H1 (cell line): ENCODE data around the gene KCNK3. TPM values are rescaled to one million over a fixed set of nuclear protein-coding genes. Genes with fewer than 3 reads are reported as not detected.

Experiments used
- CTCF ChIA-PET: fragments of 300-600 bp; sonication (Branson Sonifier 250); formaldehyde crosslinking; loops from one replicate; lab custom pipeline; 2021; ENCODE audit not compliant: partially characterized antibody; lab: Charles Lee
- POLR2A ChIA-PET: fragments of 300-600 bp; sonication (Branson Sonifier 250); formaldehyde crosslinking; loops from one replicate; lab custom pipeline; 2021; ENCODE audit warnings: inconsistent platforms; ENCODE audit not compliant: partially characterized antibody; lab: Charles Lee
- DNase-seq, 2 experiments: peaks; one replicate each; pipeline versions ENCODE4 v3.0.0 to v3.0.0-alpha.2; 2010 to 2022; ENCODE audit warnings: low spot score in 2 of 2, low read depth in 1 of 2, mixed read lengths in 1 of 2
- FAIRE-seq: peaks from 2 replicates; lab custom pipeline; 2011; peaks lifted over from hg19 to GRCh38; lab: Jason Lieb, UNC
- H2AFZ ChIP-seq: 2 replicates; pipeline ENCODE4 v1.8.1; 2012; ENCODE audit warnings: low read length, inconsistent platforms
- H2AK5ac ChIP-seq: 2 replicates; pipeline ENCODE4 v1.6.1; 2013; ENCODE audit warnings: low read depth, low read length
- H2BK120ac ChIP-seq: replicated peaks from 2 replicates; pipeline ENCODE3; 2013; ENCODE audit warnings: low read depth, low read length, inconsistent platforms
- H2BK12ac ChIP-seq: 2 replicates; pipeline ENCODE4 v1.6.1; 2013; ENCODE audit warnings: low read depth, low read length
- H2BK15ac ChIP-seq: 2 replicates; pipeline ENCODE4 v1.6.1; 2013; ENCODE audit warnings: low read length
- H2BK20ac ChIP-seq: 2 replicates; pipeline ENCODE4 v1.6.1; 2013; ENCODE audit warnings: low read length
- H2BK5ac ChIP-seq: 2 replicates; pipeline ENCODE4 v1.6.1; 2013; ENCODE audit warnings: low read depth, low read length
- H3K14ac ChIP-seq: 2 replicates; pipeline ENCODE4 v1.6.1; 2013; ENCODE audit warnings: inconsistent platforms; ENCODE audit not compliant: insufficient read length
- H3K18ac ChIP-seq: 2 replicates; pipeline ENCODE4 v1.6.1; 2013; ENCODE audit warnings: low read length; ENCODE audit errors: extremely low read depth
- H3K23ac ChIP-seq: 2 replicates; pipeline ENCODE4 v1.6.1; 2013; ENCODE audit warnings: inconsistent platforms; ENCODE audit not compliant: insufficient read length
- H3K23me2 ChIP-seq: 2 replicates; pipeline ENCODE4 v1.6.1; 2013; ENCODE audit warnings: low read depth, low read length
- H3K27ac ChIP-seq: 2 replicates; pipeline ENCODE4 v1.6.1; 2011; ENCODE audit warnings: low read depth, low read length, inconsistent platforms
- H3K27me3 ChIP-seq, 4 experiments: replicated peaks in 1 of 4; 1 replicate in 1 of 4; 2 replicates in 3 of 4; pipeline versions ENCODE4 v1.6.1 to v1.8.1; 2011 to 2013; ENCODE audit warnings: low read length in 3 of 4, mild to moderate bottlenecking in 3 of 4, inconsistent platforms in 2 of 4, mixed read lengths in 2 of 4, moderate library complexity in 1 of 4; ENCODE audit not compliant: control insufficient read depth in 3 of 4, insufficient read depth in 3 of 4; ENCODE audit errors: extremely low read depth in 1 of 4
- H3K36me3 ChIP-seq, 4 experiments: 2 replicates each; pipeline versions ENCODE4 v1.6.1 to v1.8.1; 2011 to 2013; ENCODE audit warnings: mild to moderate bottlenecking in 4 of 4, low read length in 3 of 4, moderate library complexity in 2 of 4, control low read depth in 1 of 4, inconsistent platforms in 1 of 4; ENCODE audit not compliant: insufficient read depth in 4 of 4, control insufficient read depth in 2 of 4
- H3K4ac ChIP-seq: replicated peaks from 2 replicates; pipeline ENCODE3; 2013; ENCODE audit warnings: low read length, low read depth, mixed read lengths, inconsistent platforms; ENCODE audit not compliant: insufficient read length
- H3K4me1 ChIP-seq, 4 experiments: replicated peaks in 1 of 4; 1 replicate in 1 of 4; 2 replicates in 3 of 4; pipeline versions ENCODE4 v1.6.1 to v1.8.1; 2011 to 2013; ENCODE audit warnings: low read length in 3 of 4, inconsistent platforms in 2 of 4, mixed read lengths in 1 of 4; ENCODE audit not compliant: insufficient read depth in 4 of 4, control insufficient read depth in 3 of 4
- H3K4me2 ChIP-seq, 2 experiments: 2 replicates each; pipeline versions ENCODE4 v1.6.1 to v1.8.1; 2011 to 2013; ENCODE audit warnings: low read depth in 2 of 2, low read length in 2 of 2, control low read depth in 1 of 2, inconsistent platforms in 1 of 2, mild to moderate bottlenecking in 1 of 2; ENCODE audit not compliant: insufficient read depth in 1 of 2
- H3K4me3 ChIP-seq, 4 experiments: fragments of 200-600, 300-600 bp in 1 of 4; sonication (generic), shearing (Covaris generic), sonication (Bioruptor Twin) in 1 of 4; 2 replicates each; pipeline versions ENCODE4 v1.5.1 to v1.8.1; 2011 to 2016; ENCODE audit warnings: low read length in 4 of 4, low read depth in 3 of 4, control low read depth in 2 of 4, inconsistent platforms in 2 of 4, mild to moderate bottlenecking in 2 of 4, mixed read lengths in 1 of 4, moderate library complexity in 1 of 4; ENCODE audit not compliant: insufficient read depth in 2 of 4; ENCODE audit errors: extremely low read depth in 1 of 4
- H3K56ac ChIP-seq: replicated peaks from 2 replicates; pipeline ENCODE3; 2013; ENCODE audit warnings: low read depth, mild to moderate bottlenecking, mixed read lengths, low read length, inconsistent platforms; ENCODE audit not compliant: insufficient read length
- H3K79me1 ChIP-seq: 2 replicates; pipeline ENCODE4 v1.6.1; 2013; ENCODE audit warnings: low read depth, low read length, control low read depth
- H3K79me2 ChIP-seq, 2 experiments: 2 replicates each; pipeline versions ENCODE4 v1.6.1 to v1.8.1; 2012 to 2013; ENCODE audit warnings: low read length in 2 of 2, mild to moderate bottlenecking in 2 of 2, inconsistent platforms in 1 of 2; ENCODE audit not compliant: insufficient read depth in 2 of 2, control insufficient read depth in 1 of 2
- H3K9ac ChIP-seq, 4 experiments: replicated peaks in 1 of 4; 1 replicate in 1 of 4; 2 replicates in 3 of 4; pipeline versions ENCODE4 v1.6.1 to v1.8.1; 2011 to 2013; ENCODE audit warnings: low read depth in 3 of 4, low read length in 3 of 4, control low read depth in 2 of 4, mild to moderate bottlenecking in 2 of 4, moderate library complexity in 2 of 4, inconsistent platforms in 1 of 4; ENCODE audit errors: extremely low read depth in 1 of 4
- H3K9me3 ChIP-seq, 2 experiments: 2 replicates each; pipeline versions ENCODE4 v1.6.1 to v1.8.1; 2012 to 2013; ENCODE audit warnings: mild to moderate bottlenecking in 2 of 2, moderate library complexity in 2 of 2, control low read depth in 1 of 2, inconsistent platforms in 1 of 2, low read depth in 1 of 2, low read length in 1 of 2, mixed read lengths in 1 of 2; ENCODE audit not compliant: insufficient read depth in 2 of 2
- H4K20me1 ChIP-seq, 2 experiments: replicated peaks in 1 of 2; 2 replicates each; pipeline versions ENCODE3 to v1.8.1; 2011 to 2013; ENCODE audit warnings: inconsistent platforms in 2 of 2, low read length in 2 of 2, mild to moderate bottlenecking in 1 of 2; ENCODE audit not compliant: insufficient read depth in 2 of 2, control insufficient read depth in 1 of 2
- H4K5ac ChIP-seq: 2 replicates; pipeline ENCODE4 v1.6.1; 2013; ENCODE audit warnings: low read length, low read depth, mixed read lengths, inconsistent platforms; ENCODE audit not compliant: insufficient read length
- H4K8ac ChIP-seq: 2 replicates; pipeline ENCODE4 v1.8.0; 2013; ENCODE audit warnings: mild to moderate bottlenecking, moderate library complexity, low read length, inconsistent platforms; ENCODE audit not compliant: insufficient read depth; ENCODE audit errors: extremely low read depth
- H4K91ac ChIP-seq: replicated peaks from 2 replicates; pipeline ENCODE3; 2013; ENCODE audit warnings: low read length, mixed read lengths, inconsistent platforms; ENCODE audit not compliant: insufficient read length
- ASH2L ChIP-seq: fragments of 200-600, 300-600 bp; sonication (generic); IDR thresholded peaks from one replicate; pipeline ENCODE4 v1.7.1; 2017; ENCODE audit warnings: low read length
- CEBPB ChIP-seq: IDR thresholded peaks from 2 replicates; pipeline ENCODE4 v1.6.1; 2012; ENCODE audit warnings: low read depth, low read length
- GABPA ChIP-seq: IDR thresholded peaks from 2 replicates; pipeline ENCODE4 v1.6.1; 2011; ENCODE audit warnings: mild to moderate bottlenecking, low read length, moderate library complexity, borderline replicate concordance; ENCODE audit not compliant: insufficient read depth
- HDAC2 ChIP-seq, 2 experiments: fragments of 300-600 bp in 1 of 2; sonication (generic) in 1 of 2; IDR thresholded peaks; 2 replicates each; pipeline ENCODE4 v1.6.1; 2011 to 2012; ENCODE audit warnings: low read depth in 2 of 2, low read length in 2 of 2, mild to moderate bottlenecking in 2 of 2, moderate library complexity in 2 of 2, borderline replicate concordance in 1 of 2, inconsistent platforms in 1 of 2
- KDM1A ChIP-seq: fragments of 200-600, 300-600 bp; sonication (generic); IDR thresholded peaks from 2 replicates; pipeline ENCODE4 v1.7.1; 2016; ENCODE audit warnings: mild to moderate bottlenecking, low read length, borderline replicate concordance
- RBBP5 ChIP-seq: IDR thresholded peaks from 2 replicates; pipeline ENCODE4 v1.7.1; 2012; ENCODE audit warnings: low read depth, mild to moderate bottlenecking, inconsistent platforms, low read length, moderate library complexity, borderline replicate concordance
- SRF ChIP-seq: IDR thresholded peaks from 2 replicates; pipeline ENCODE4 v1.6.1; 2011; ENCODE audit warnings: mild to moderate bottlenecking, low read depth, low read length, moderate library complexity
- TBP ChIP-seq: IDR thresholded peaks from 2 replicates; pipeline ENCODE4 v1.6.1; 2011; ENCODE audit warnings: low read depth, low read length, improper control_type of control experiment
- WGBS, 2 experiments: shearing (Covaris generic) in 1 of 2; methylation state at CpG; one replicate each; pipeline versions ENCODE4 v1.1.6 to v1.1.7; 2013 to 2015; ENCODE audit warnings: low lambda C conversion rate in 2 of 2, mixed read lengths in 2 of 2, inconsistent platforms in 1 of 2, low coverage in 1 of 2, missing lambda C conversion rate in 1 of 2; ENCODE audit not compliant: insufficient replicate concordance in 2 of 2, insufficient coverage in 1 of 2, insufficient read length in 1 of 2; ENCODE audit errors: extremely low coverage in 1 of 2, missing lambda C conversion rate in 1 of 2; 5-methylcytosine and 5-hydroxymethylcytosine counted together
- polyA plus RNA-seq, 7 experiments: library from polyadenylated mRNA; depleted of rRNA in 3 of 7; stranded (reverse) in 5 of 7; unstranded in 2 of 7; fragments of >200 nt in 5 of 7; fragments of 200-250 nt in 2 of 7; gene quantifications; 1 replicate in 5 of 7; 2 replicates in 1 of 7; 4 replicates in 1 of 7; pipeline versions ENCODE4 v1.2.1 to v1.2.3, GENCODE V29; 2011 to 2013; ENCODE audit warnings: missing spikeins in 2 of 7, mixed read lengths in 2 of 7
- total RNA-seq: library from RNA; stranded (reverse); fragmentation: NEBNext Ultra II Directional; extraction: Animal tissue kit (Norgen Biotek cat#: 25700); gene quantifications from 2 replicates; pipeline ENCODE4 v1.2.1, GENCODE V29; 2021
- TF ChIP-seq, protein P1 (sequence below), 3 experiments: IDR thresholded peaks; 1 replicate in 2 of 3; 2 replicates in 1 of 3; pipeline versions ENCODE4 v1.5.1 to v1.6.1; 2011; ENCODE audit warnings: low read length in 3 of 3, mild to moderate bottlenecking in 3 of 3, inconsistent platforms in 2 of 3, low read depth in 1 of 3, moderate library complexity in 1 of 3; ENCODE audit not compliant: insufficient read depth in 1 of 3; ENCODE audit errors: control extremely low read depth in 1 of 3

KCNK3 gene
- total and polyA plus RNA-seq, 2 of the 8 experiments (the other 6 are each of a cell fraction or from before 2014, with no cell fraction given) = 0.29 to 0.30 TPM

DNA sequence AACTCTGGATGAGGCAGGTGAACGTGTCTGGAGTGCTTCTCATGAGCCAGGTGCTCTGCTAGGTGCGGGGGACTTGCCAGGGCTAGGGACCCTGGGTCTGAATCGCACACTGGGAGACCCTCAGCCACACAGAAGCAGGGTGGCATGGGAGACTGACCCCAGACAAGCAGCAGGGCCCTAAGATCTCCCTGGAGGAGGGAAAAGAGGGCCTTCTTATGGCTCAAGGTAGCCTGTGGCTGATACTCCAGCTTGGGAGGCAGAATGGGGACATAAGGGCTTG lies 38.5 kb upstream of the KCNK3 start:
- no peak overlapping the region for H2BK15ac ChIP-seq
- H3K9me3 ChIP-seq = no peaks in the 10 kb centered on the region
- FAIRE-seq = no peak
- no peak for TF ChIP-seq HDAC2 (IDR thresholded peaks at IDR 0.05; ENCODE audit: borderline replicate concordance in 1 of 2, low read depth in 2 of 2, low read length in 2 of 2)
- no peak for TF ChIP-seq KDM1A
- no peak for TF ChIP-seq CEBPB
- TF ChIP-seq, protein P1, sequence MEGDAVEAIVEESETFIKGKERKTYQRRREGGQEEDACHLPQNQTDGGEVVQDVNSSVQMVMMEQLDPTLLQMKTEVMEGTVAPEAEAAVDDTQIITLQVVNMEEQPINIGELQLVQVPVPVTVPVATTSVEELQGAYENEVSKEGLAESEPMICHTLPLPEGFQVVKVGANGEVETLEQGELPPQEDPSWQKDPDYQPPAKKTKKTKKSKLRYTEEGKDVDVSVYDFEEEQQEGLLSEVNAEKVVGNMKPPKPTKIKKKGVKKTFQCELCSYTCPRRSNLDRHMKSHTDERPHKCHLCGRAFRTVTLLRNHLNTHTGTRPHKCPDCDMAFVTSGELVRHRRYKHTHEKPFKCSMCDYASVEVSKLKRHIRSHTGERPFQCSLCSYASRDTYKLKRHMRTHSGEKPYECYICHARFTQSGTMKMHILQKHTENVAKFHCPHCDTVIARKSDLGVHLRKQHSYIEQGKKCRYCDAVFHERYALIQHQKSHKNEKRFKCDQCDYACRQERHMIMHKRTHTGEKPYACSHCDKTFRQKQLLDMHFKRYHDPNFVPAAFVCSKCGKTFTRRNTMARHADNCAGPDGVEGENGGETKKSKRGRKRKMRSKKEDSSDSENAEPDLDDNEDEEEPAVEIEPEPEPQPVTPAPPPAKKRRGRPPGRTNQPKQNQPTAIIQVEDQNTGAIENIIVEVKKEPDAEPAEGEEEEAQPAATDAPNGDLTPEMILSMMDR (IDR thresholded peaks at IDR 0.05; ENCODE audit: control extremely low read depth in 1 of 3, insufficient read depth in 1 of 3, low read depth in 1 of 3, low read length in 3 of 3) = no peak
- no peak for TF ChIP-seq GABPA
- no peak for TF ChIP-seq ASH2L
- TF ChIP-seq TBP = no peak
- TF ChIP-seq RBBP5 = no peak
- no peak for TF ChIP-seq SRF
- H3K23ac ChIP-seq = no peak overlapping the region
- no peak overlapping the region for H2BK5ac ChIP-seq
- peak overlapping the region; percentile 66; the same call in 1 of the 2 replicates for H4K8ac ChIP-seq
- H4K91ac ChIP-seq = no peak overlapping the region
- 0 out of 2 replicates have a peak overlapping the region, but pooled peaks have one; percentile 66 for H2BK20ac ChIP-seq
- POLR2A ChIA-PET = no interaction called here
- 90% methylated on average over 3 of the region's 3 CpGs; no CpG with 5 or more reads in 1 of the 2 experiments for WGBS, 2 experiments
- no peak overlapping the region for H3K4me3 ChIP-seq
- no peak overlapping the region for H2BK120ac ChIP-seq
- H3K18ac ChIP-seq = no peak overlapping the region
- H4K20me1 ChIP-seq = no peaks in the 10 kb centered on the region
- H3K27ac ChIP-seq = no peak overlapping the region
- no peaks in the 10 kb centered on the region for H3K79me2 ChIP-seq
- peaks cover 2 to 9% (median 5%) of the 10 kb centered on the region in 4 experiments; a peak in 5 of 7 replicates for H3K4me1 ChIP-seq
- no peak for DNase-seq
- H3K4ac ChIP-seq = no peak overlapping the region
- H3K79me1 ChIP-seq = no peaks in the 10 kb centered on the region
- H3K27me3 ChIP-seq = peaks cover 0 to 3% (median 0%) of the 10 kb centered on the region in 4 experiments; a peak in 2 of 7 replicates
- no peak overlapping the region for H2AFZ ChIP-seq
- no peak overlapping the region for H3K56ac ChIP-seq
- H3K14ac ChIP-seq = no peak overlapping the region
- H2BK12ac ChIP-seq = no peak overlapping the region
- 0 out of 2 replicates have a peak overlapping the region, but pooled peaks have one; percentile 30 for H2AK5ac ChIP-seq
- CTCF ChIA-PET = interaction anchor here (0.8 to 1.5 kb wide), 2 partner anchors 9 to 91 kb away, joined by 3 to 6 read pairs; no protein-coding TSS in a partner anchor
- H3K4me2 ChIP-seq = no peak overlapping the region
- no peak overlapping the region for H3K9ac ChIP-seq
- H3K36me3 ChIP-seq = no peaks in the 10 kb centered on the region
- no peaks in the 10 kb centered on the region for H3K23me2 ChIP-seq
- no peak overlapping the region for H4K5ac ChIP-seq
